HG02943 (cell line): ENCODE measurements around the gene TOMM20L.
A peak's percentile ranks its signal among the peaks of the same experiment; 100 is the strongest.
"Not testable (repeated sequence)": the region's sequence is repeated elsewhere in the genome, so short reads cannot be mapped to it uniquely, and the experiment has no call there.

Experiments used
- ATAC-seq: cut with Tn5 transposase; IDR thresholded peaks from one replicate; pipeline ENCODE4 v1.9.1; 2021; ENCODE audit warnings: mild to moderate bottlenecking, low read depth, moderate library complexity; ENCODE audit not compliant: unreplicated experiment

The TOMM20L gene

DNA sequence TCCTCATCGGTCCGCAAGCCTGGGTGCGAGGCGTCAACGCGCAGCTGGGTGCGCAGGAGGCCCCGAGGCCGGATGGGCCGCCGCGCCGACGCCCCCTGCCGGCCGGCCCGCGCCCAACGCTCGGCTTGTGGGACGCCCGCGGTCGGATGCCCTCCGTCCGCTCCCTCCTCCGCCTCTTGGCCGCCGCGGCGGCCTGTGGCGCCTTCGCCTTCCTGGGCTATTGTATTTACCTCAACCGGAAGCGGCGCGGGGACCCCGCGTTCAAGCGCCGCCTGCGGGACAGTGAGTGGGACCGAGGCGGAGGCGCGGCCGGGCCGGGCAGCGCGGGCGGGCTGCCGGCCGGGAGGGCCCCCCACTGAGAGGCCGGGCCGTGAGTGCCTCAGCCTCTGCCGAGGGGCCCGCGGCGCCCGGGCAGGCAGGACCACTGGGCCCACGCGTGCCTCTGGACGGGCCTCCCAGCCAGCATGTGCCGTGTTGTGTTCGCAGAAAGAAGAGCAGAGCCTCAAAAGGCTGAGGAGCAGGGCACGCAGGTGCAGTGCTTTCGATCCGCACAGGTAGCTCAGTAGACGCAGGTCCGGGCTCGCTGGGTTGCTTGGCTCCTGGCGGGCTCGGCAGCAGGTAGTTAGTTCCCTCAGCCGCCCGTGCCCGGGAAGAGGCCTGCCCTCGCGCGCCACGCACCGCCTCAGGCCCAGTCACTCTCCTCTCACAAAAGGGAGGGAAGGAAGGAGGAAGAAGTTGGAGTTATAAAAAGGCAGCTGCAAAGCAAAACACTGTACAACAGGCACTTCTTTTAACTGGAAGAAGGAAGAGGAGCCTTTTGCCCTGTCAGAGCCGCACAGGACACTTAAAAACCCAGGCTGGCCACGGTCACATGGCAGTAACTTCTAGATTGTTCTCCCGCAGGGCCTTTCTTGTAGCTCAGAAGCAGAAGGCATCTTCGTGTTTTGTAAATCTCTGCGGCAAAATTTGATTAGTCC lies at the start of gene TOMM20L:
Gene TOMM20L (plus strand): TSS at position 119 of the 977 bp plus-strand sequence. CDS start 28 bp downstream, at position 147.
- ATAC-seq: peak; percentile 93

DNA sequence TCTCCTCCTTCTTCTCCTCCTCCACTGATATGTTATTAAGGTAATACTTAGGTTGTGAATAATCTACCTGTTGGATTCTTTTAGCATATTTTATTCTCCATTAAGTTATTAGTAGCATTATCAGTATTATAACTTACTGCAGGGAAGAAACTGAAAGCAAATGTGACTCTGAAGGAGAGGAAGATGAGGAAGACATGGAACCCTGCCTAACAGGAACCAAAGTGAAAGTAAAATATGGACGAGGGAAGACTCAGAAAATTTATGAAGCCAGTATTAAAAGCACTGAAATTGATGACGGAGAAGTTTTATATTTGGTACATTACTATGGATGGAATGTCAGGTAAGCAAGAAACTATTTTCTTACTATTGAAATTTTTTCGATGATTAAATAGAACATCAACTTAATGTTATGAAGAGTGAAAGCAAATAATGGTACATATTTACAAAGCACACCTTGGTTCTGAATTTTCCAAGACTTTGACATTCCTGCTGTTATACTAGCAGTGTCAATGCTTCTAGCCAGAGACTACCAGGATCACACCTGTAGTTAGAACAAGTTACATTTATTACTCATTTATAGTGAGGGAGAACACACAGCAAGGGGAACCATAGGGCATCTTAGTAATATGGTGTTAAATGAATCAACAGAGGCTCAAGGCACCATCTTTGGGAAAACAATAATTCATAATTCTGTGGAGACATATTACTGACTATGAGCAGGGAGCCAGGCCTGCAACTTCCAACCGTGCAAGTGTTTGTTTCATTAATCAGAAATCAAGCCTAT lies 42.0 kb upstream of the TOMM20L start:
- ATAC-seq: no peak

GRCh38 chr14:58354808-58355207 lies 40.9 kb upstream of the TOMM20L start:
- no peak for ATAC-seq

DNA sequence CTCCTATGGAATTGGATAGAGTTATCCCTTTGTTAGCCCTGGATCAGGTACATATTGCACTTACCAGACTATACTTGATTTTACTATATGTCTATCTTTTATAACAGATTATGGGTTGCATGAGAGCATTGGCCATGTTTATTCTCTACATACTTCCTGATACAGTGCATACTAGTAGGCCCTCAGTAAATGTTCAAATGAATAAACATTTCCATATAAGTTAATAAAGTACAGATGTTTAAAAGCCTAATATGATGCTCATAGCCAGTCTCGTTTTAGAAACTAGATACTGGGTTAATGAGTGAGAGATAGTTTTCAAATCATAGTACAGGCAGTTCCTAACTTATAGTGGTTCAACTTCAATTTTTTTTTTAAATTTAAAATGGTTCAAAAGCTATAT lies 39.5 kb upstream of the TOMM20L start:
- ATAC-seq: no peak

GRCh38 chr14:58362272-58362671 lies 33.5 kb upstream of the TOMM20L start:
- ATAC-seq: not testable (repeated sequence)

DNA sequence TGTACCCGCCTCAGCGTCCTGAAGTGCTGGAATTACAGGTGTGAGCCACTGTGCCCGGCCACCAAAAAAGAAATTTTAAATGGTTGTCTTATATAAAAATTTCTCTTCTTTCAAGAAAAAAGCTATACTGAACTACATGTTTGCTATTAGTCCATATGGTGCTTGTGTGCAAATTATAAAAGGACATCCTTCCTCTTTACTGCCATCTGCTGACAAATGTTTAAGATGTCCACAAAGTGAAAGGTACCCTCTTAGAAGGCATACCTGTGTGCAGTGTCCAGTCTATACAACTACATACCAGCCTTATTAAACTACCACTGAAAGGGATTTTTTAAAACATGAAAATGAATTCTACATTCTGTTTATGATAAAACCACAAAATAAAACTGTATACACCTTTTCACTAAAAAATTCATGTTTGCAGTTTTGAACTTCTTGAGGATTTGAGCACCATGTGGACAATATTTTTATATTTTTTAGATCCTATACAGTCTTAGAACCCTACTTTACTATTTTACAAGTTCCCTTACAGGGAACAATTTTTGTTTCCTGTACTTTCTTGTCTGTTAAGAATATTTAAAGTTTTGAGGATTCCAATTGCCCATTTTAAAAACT lies 32.8 kb upstream of the TOMM20L start:
- ATAC-seq: no peak

DNA sequence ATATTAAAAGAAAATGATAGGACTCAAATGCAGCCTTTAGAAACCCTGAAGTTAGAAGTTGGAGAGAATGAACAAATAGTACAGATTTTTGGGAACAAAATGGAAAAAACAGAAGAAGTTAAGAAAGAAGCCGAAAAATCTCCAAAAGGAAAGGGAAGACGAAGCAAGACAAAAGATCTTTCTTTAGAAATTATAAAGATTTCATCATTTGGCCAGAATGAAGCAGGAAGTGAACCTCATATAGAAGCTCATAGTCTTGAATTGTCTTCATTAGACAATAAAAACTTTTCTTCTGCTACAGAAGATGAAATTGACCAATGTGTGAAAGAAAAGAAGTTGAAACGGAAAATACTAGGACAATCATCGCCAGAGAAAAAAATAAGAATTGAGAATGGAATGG lies 31.4 kb upstream of the TOMM20L start:
- no peak for ATAC-seq

DNA sequence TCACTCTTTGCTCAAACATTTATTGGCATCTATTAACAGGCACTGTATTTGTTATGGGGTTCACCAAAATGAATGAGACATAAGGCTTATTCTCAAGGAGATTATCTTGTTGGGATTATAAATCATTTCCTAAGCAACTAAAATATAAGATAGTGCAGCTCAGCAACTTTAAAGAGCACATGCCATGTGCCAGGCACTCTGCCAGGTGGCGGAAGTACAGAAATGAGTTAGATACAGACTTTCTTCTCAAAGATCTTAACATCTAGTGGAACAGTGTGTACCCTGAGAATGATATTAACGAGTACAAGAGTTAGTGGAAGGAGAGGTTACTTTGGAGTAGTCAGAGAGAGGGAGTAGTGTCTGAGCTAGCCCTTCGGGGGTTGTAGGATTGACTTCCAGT lies 28.4 kb upstream of the TOMM20L start:
- no peak for ATAC-seq

- ATAC-seq: no peak
Observed at GRCh38 chr14:58368956-58369355, 26.8 kb upstream of the TOMM20L start.

- ATAC-seq: no peak
Observed at GRCh38 chr14:58376791-58377190, 18.9 kb upstream of the TOMM20L start.

DNA sequence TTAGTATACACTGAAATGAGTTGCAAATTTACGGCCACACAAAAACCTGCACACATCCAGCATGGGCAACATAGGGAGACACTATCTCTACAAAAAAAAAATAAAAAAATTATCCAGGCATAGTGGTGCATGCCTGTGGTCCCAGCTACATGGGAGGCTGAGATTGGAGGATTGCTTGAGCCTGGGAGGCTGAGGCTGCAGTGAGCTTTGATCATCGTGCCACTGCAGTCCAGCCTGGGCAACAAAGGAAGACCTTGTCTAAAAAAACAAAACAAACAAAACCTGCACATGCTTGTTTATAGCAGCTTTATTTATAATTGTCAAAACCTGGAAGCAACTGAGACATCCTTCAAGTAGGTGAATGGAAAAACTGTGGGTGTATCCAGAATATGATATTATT lies 4.9 kb upstream of the TOMM20L start:
- ATAC-seq: no peak

DNA sequence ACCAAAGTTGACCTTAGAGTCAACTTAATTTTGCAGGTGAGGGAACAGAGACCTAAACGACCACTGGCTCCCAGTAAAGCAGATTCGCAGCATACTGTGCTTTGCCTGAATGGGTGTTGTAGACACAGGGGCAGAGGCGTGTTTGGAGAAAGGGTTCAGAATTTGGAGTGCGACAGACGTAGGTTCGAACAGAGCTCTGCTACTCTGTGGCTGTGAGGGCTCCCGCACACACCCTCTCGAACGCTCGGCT lies 243 bp upstream of the TOMM20L start:
- no peak for ATAC-seq

DNA sequence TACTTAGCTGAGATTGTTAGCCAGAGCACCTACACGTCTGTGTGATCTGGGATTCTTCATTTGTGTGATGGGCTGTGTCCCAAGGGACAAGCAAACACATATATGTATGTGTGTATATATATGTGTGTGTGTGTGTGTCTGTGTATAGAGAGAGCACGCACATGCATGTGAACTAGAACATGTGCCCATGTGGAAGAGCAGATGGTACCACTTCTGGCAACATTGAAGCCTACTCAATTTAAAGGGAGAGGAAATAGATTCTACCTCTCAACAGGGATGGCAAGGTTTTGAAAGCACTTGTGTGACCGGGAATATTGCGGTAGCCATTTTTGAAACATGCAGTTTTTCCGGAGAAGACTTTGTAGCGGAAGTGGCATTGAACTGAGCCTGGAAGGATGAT lies 1.4 kb downstream of the TOMM20L start:
- ATAC-seq: no peak

DNA sequence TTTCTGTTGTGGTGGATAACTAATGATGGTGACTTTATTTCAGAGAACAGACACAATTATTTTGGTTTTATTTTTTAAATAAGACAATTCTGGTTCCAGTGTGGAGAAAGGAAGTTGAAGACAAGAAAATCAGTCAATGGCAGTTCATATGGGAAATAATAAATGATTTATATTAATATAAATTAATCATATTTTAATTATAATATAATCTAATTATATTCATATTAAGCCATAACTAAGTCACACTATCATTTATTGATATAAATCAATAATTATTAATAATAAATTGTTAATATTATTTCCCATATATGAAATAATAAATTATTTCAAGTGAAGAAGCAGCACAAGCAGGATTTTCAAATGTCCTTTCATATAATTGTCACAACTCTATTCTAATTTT lies 2.8 kb downstream of the TOMM20L start:
- no peak for ATAC-seq

DNA sequence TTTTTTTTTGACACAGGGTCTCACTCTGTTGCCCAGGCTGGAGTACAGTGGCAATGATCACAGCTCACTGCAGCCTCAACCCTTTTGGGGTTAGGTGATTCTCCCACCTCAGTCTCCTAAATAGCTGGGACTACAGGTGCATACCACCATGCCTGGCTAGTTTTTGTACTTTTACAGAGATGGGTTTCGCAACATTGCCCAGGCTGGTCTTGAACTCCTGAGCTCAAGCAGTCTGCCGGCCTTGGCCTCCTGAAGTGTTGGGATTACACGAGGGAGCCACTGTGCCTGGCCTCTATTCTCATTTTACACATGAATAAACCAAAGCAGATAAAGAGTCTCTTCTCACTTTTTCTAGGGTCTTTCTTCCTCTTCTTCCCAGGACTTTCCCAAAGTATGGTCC lies 3.2 kb downstream of the TOMM20L start:
- no peak for ATAC-seq

DNA sequence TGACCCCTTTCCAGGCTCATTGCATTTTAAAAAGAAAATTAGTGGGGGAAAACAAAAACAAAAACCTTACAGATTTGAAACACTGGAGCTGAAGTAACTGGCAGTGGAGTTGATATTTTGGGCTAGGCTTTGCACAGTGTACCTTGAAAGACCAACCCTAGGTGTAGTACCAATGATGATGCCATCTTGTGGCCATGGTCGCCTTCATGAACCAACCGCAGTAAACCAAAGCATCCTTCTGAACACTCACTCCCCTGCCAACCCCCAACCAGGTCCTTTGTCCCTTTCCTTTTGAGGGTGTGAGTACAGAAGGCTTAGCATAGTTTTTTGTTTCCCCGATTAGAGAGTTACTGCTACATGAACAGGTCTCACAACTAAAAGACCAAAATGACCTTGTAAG lies 5.9 kb downstream of the TOMM20L start:
- ATAC-seq: no peak

- ATAC-seq: no peak
Observed at GRCh38 chr14:58408681-58409215, 13.0 kb downstream of the TOMM20L start.

GRCh38 chr14:58414845-58415244 lies 19.1 kb downstream of the TOMM20L start:
- no peak for ATAC-seq

DNA sequence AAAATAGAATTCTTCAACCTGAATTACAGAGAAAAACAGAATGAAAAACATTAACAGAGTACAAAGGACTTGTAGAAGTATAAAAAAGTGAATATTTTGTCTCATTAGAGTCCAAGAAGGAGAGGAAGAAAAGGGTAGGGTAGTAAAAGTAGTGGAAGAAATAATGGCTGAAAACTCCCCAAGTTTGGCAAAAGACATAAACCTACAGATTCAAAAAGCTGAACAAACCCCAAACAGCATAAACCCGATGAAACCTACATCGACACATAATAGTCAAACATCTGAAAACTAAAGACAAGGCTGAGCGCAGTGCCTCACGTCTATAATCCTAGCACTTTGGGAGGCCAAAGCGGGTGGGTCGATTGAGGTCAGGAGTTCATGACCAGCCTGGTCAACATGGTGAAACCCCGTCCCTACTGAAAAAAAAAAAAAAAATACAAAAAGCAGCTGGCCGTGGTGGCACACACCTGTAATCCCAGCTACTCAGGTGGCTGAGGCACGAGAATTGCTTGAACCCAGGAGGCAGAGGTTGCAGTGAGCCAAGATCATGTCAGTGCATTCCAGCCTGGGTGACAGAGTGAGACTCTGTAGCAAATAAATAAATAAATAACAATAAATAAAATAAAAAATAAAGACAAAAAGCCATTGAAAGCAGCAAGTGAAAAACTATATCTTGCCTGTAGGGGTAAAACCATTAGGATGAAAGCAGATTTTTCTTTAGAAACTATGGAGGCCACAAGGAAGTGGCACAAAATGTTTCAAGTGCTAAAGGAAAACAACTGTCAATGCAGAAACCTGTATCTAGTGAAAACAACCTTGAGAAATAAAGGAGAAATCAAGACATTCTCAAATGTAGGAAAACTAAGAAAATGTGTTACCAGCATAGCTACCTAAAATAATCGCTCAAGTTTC lies 20.2 kb downstream of the TOMM20L start:
- ATAC-seq: no peak

- not testable (repeated sequence) for ATAC-seq
Observed at GRCh38 chr14:58416934-58417333, 21.2 kb downstream of the TOMM20L start.
